Epithelial cell of proximal tubule (primary cell): Measurements from ENCODE around the gene DAAM2. TPM values are rescaled to one million over a fixed set of nuclear protein-coding genes. Genes with fewer than 3 reads are reported as not detected.
A peak's percentile ranks its signal among the peaks of the same experiment; 100 is the strongest.

Experiments
- DNase-seq: peaks from one replicate; pipeline ENCODE4 v3.0.0-alpha.2; 2011; ENCODE audit warnings: low read depth
- H3K4me3 ChIP-seq: 2 replicates; pipeline ENCODE4 v1.5.1; 2011; ENCODE audit warnings: low read depth, mild to moderate bottlenecking, low read length
- CTCF ChIP-seq: conservative IDR thresholded peaks from 2 replicates; pipeline ENCODE4 v1.5.1; 2012; ENCODE audit warnings: low read depth, mild to moderate bottlenecking, low read length
- total RNA-seq: library from RNA; depleted of rRNA; stranded (reverse); fragments of >200 nt; gene quantifications from 2 replicates; pipeline ENCODE4 v1.2.3, GENCODE V29; 2015

DAAM2 gene
- total RNA-seq, 1 donor from 2014 or later: 0.35 TPM

- no peak for TF ChIP-seq CTCF
- no peak overlapping the region for H3K4me3 ChIP-seq
- DNase-seq: peak; percentile 27
These were observed 12.4 kb downstream of the DAAM2 start for GRCh38 chr6:39804466-39805065.

GRCh38 chr6:39806278-39806677, 14.1 kb downstream of the DAAM2 start:
- no peak for TF ChIP-seq CTCF
- H3K4me3 ChIP-seq: no peak overlapping the region
- DNase-seq: no peak

GRCh38 chr6:39808346-39808745, 16.2 kb downstream of the DAAM2 start:
- DNase-seq: no peak
- no peak for TF ChIP-seq CTCF
- H3K4me3 ChIP-seq: no peak overlapping the region

- TF ChIP-seq CTCF: no peak
- no peak overlapping the region for H3K4me3 ChIP-seq
- DNase-seq: no peak
These were observed 16.8 kb downstream of the DAAM2 start for GRCh38 chr6:39808964-39809363.

GRCh38 chr6:39811835-39812345, 19.7 kb downstream of the DAAM2 start:
- DNase-seq: no peak
- no peak for TF ChIP-seq CTCF
- H3K4me3 ChIP-seq: no peak overlapping the region

GRCh38 chr6:39812496-39812852, 20.3 kb downstream of the DAAM2 start:
- DNase-seq: no peak
- no peak for TF ChIP-seq CTCF
- H3K4me3 ChIP-seq: no peak overlapping the region

- H3K4me3 ChIP-seq: no peak overlapping the region
- DNase-seq: no peak
- no peak for TF ChIP-seq CTCF
These were observed 20.8 kb downstream of the DAAM2 start for GRCh38 chr6:39812853-39813533.
